Measurements from ENCODE around the gene FSTL3.

Gene FSTL3

GRCh38 chr19:718251-718951 is 42.2 kb downstream of the FSTL3 start:
- H3K27me3 ChIP-seq = peaks cover 0 to 17% (median 0%) of the 10 kb centered on the region in 11 experiments; a peak in 3 of 22 replicates
- peak overlapping the region; percentile 68 to 93 (median 83) for H3K4me2 ChIP-seq
- peaks cover 0 to 85% (median 19%) of the 10 kb centered on the region in 11 experiments; a peak in 17 of 22 replicates for H4K20me1 ChIP-seq
- H3K27ac ChIP-seq = peak overlapping the region in 9 of 11 experiments; percentile 17 to 68 (median 57); a peak in 16 of 22 replicates
- H3K9ac ChIP-seq = peak overlapping the region; percentile 8 to 61 (median 46); a peak in 15 of 22 replicates
- H3K9me3 ChIP-seq (replicated peaks in 1 of 11) = peaks cover 11 to 14% (median 13%) of the 10 kb centered on the region in 11 experiments; a peak in 21 of 22 replicates
- no peak for TF ChIP-seq Cebpa-rat (IDR thresholded peaks at IDR 0.05)
- H3K36me3 ChIP-seq = peaks cover 12 to 25% (median 14%) of the 10 kb centered on the region in 11 experiments
- peaks cover 43 to 75% (median 70%) of the 10 kb centered on the region in 10 experiments for H3K4me1 ChIP-seq
- peak overlapping the region in 2 of 10 experiments; percentile 2 to 43; a peak in 2 of 20 replicates for H3K4me3 ChIP-seq

GRCh38 chr19:718991-719512 is 42.9 kb downstream of the FSTL3 start:
- H3K9me3 ChIP-seq (replicated peaks in 1 of 11) = peaks cover 11 to 14% (median 13%) of the 10 kb centered on the region in 11 experiments; a peak in 21 of 22 replicates
- peaks cover 12 to 18% (median 14%) of the 10 kb centered on the region in 11 experiments for H3K36me3 ChIP-seq
- H3K4me3 ChIP-seq = peak overlapping the region in 5 of 10 experiments; percentile 7 to 43 (median 30); a peak in 5 of 20 replicates
- H3K4me2 ChIP-seq = peak overlapping the region; percentile 68 to 93 (median 83)
- peaks cover 0 to 85% (median 19%) of the 10 kb centered on the region in 11 experiments; a peak in 17 of 22 replicates for H4K20me1 ChIP-seq
- H3K27ac ChIP-seq = peak overlapping the region in 9 of 11 experiments; percentile 27 to 68 (median 57); a peak in 18 of 22 replicates
- peak overlapping the region in 10 of 11 experiments; percentile 9 to 61 (median 46); a peak in 16 of 22 replicates for H3K9ac ChIP-seq
- peaks cover 0 to 23% (median 0%) of the 10 kb centered on the region in 11 experiments; a peak in 3 of 22 replicates for H3K27me3 ChIP-seq
- peak in 2 of 11 experiments; percentile 30 to 46; a peak in 1 of 22 replicates for TF ChIP-seq Cebpa-rat (IDR thresholded peaks at IDR 0.05)
- H3K4me1 ChIP-seq = peaks cover 44 to 81% (median 76%) of the 10 kb centered on the region in 10 experiments

GRCh38 chr19:719636-720344 is 43.6 kb downstream of the FSTL3 start:
- H3K27me3 ChIP-seq = peaks cover 0 to 24% (median 0%) of the 10 kb centered on the region in 11 experiments; a peak in 3 of 22 replicates
- peak overlapping the region in 9 of 11 experiments; percentile 9 to 61 (median 51); a peak in 15 of 22 replicates for H3K9ac ChIP-seq
- peaks cover 0 to 88% (median 19%) of the 10 kb centered on the region in 11 experiments; a peak in 17 of 22 replicates for H4K20me1 ChIP-seq
- peak overlapping the region; percentile 68 to 93 (median 83) for H3K4me2 ChIP-seq
- no peak for TF ChIP-seq Cebpa-rat (IDR thresholded peaks at IDR 0.05)
- peak overlapping the region in 9 of 11 experiments; percentile 27 to 68 (median 57); a peak in 16 of 22 replicates for H3K27ac ChIP-seq
- H3K9me3 ChIP-seq (replicated peaks in 1 of 11) = peaks cover 9 to 11% (median 10%) of the 10 kb centered on the region in 11 experiments; a peak in 21 of 22 replicates
- peaks cover 9 to 11% (median 10%) of the 10 kb centered on the region in 11 experiments for H3K36me3 ChIP-seq
- H3K4me3 ChIP-seq = peak overlapping the region in 5 of 10 experiments; percentile 7 to 43 (median 30); a peak in 7 of 20 replicates
- peaks cover 44 to 89% (median 84%) of the 10 kb centered on the region in 10 experiments for H3K4me1 ChIP-seq

GRCh38 chr19:720345-721160 is 44.4 kb downstream of the FSTL3 start:
- Histone ChIP-seq H3K9ac (peak overlapping the region in 8 of 11 experiments; percentile 52 to 72 (median 62); a peak in 14 of 22 replicates), H3K4me3 (peak overlapping the region in 2 of 10 experiments; percentile 28; a peak in 1 of 20 replicates), H3K36me3 (peaks cover 1 to 4% (median 2%) of the 10 kb centered on the region in 11 experiments; a peak in 20 of 22 replicates), H3K27me3 (peaks cover 0 to 24% (median 0%) of the 10 kb centered on the region in 11 experiments; a peak in 3 of 22 replicates), H3K9me3 (replicated peaks in 1 of 11) (peaks cover 2 to 4% (median 2%) of the 10 kb centered on the region in 11 experiments; a peak in 20 of 22 replicates), H3K4me1 (peaks cover 44 to 95% (median 89%) of the 10 kb centered on the region in 10 experiments), H3K27ac (peak overlapping the region in 8 of 11 experiments; percentile 57 to 82 (median 68); a peak in 16 of 22 replicates), H4K20me1 (peaks cover 0 to 88% (median 18%) of the 10 kb centered on the region in 11 experiments; a peak in 17 of 22 replicates), H3K4me2 (peak overlapping the region; percentile 38 to 97 (median 88))
- no peak for TF ChIP-seq Cebpa-rat (IDR thresholded peaks at IDR 0.05)

GRCh38 chr19:722553-723101 is 46.4 kb downstream of the FSTL3 start:
- Histone ChIP-seq H3K4me2 (peak overlapping the region; percentile 56 to 99 (median 92)), H3K4me3 (peak overlapping the region in 8 of 10 experiments; percentile 28 to 61 (median 46); a peak in 13 of 20 replicates), H3K36me3 (peaks cover 0 to 9% (median 6%) of the 10 kb centered on the region in 11 experiments; a peak in 6 of 22 replicates), H4K20me1 (peaks cover 0 to 77% (median 17%) of the 10 kb centered on the region in 11 experiments; a peak in 16 of 22 replicates), H3K27ac (peak overlapping the region in 9 of 11 experiments; percentile 49 to 87 (median 77); a peak in 19 of 22 replicates), H3K9ac (peak overlapping the region in 9 of 11 experiments; percentile 42 to 76 (median 71); a peak in 19 of 22 replicates), H3K27me3 (peaks cover 0 to 24% (median 0%) of the 10 kb centered on the region in 11 experiments; a peak in 3 of 22 replicates), H3K9me3 (replicated peaks in 1 of 11) (no peaks in the 10 kb centered on the region), H3K4me1 (peaks cover 49 to 95% (median 89%) of the 10 kb centered on the region in 10 experiments)
- no peak for TF ChIP-seq Cebpa-rat (IDR thresholded peaks at IDR 0.05)

- Histone ChIP-seq H3K36me3 (peaks cover 0 to 9% (median 6%) of the 10 kb centered on the region in 11 experiments; a peak in 7 of 22 replicates), H4K20me1 (peaks cover 0 to 71% (median 13%) of the 10 kb centered on the region in 11 experiments; a peak in 15 of 22 replicates), H3K9ac (peak overlapping the region in 9 of 11 experiments; percentile 42 to 76 (median 71); a peak in 18 of 22 replicates), H3K4me1 (peaks cover 50 to 95% (median 89%) of the 10 kb centered on the region in 10 experiments), H3K27me3 (peaks cover 0 to 24% (median 0%) of the 10 kb centered on the region in 11 experiments; a peak in 3 of 22 replicates), H3K4me2 (peak overlapping the region; percentile 56 to 99 (median 92)), H3K27ac (peak overlapping the region in 9 of 11 experiments; percentile 49 to 87 (median 77); a peak in 18 of 22 replicates), H3K9me3 (replicated peaks in 1 of 11) (no peaks in the 10 kb centered on the region), H3K4me3 (peak overlapping the region in 8 of 10 experiments; percentile 28 to 61 (median 46); a peak in 12 of 20 replicates)
- TF ChIP-seq Cebpa-rat (IDR thresholded peaks at IDR 0.05) = no peak
These were observed 47.1 kb downstream of the FSTL3 start for GRCh38 chr19:723247-723646.
